ENCODE results near the gene NEDD8. TPM values are rescaled to one million over a fixed set of nuclear protein-coding genes. Genes with fewer than 3 reads are reported as not detected.

NEDD8 gene
- total and polyA plus RNA-seq, 2 donors (not counting 3 experiments of a cell fraction or from before 2014, with no cell fraction given): 243 to 316 TPM

DNA sequence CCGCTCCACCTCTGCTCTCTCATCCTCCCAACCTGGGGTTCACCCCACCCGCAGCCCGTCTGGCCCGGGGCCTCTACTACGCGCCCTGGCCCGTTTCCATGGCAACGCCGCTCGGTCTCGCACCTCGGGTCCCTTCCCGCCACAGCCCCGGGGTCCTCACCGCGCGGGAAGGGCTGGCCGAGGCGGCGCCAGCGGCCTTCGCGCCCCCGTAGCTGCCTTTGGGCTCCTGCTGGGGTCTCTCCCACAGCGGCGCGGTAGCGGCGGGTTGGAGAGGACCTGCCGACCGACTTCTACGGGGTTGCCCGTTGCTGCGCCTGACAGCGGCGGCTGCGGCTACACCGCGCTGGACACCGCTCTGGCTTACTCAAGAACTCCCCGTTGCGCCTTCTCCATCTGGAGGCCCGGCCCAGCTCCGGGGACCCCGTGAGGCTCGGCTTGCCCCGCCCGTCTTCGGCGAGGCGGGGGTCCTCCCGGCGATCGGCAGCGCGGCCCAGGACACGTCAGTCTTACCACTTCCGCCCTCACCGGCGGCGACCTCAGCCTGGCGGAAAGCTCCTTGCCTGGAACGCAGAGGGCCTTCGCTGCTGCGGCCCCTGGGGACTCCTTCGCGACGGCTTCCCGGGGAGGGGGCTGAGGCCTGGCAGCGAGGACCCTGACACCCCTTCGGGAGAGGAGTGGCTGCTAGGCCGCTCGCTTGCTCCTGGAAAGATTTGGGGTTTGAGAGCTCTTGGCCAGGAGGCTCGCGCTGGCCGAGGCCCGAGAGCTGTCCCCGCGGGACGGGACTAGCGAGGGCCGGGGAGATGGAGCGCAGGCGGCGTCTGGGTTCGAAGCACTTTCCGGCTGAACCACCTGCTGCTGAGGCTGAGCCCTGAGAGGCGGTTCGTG is 36.7 kb downstream of the NEDD8 start, which contains the start of gene TM9SF1:
Gene TM9SF1 (minus strand): TSS at position 256 of the 885 bp plus-strand sequence. CDS start 422 bp downstream, outside the sequence.
- Histone ChIP-seq H3K79me2 (ENCODE audit: control insufficient read depth, insufficient read depth, low read length) (peaks cover 35% of the 10 kb centered on the region), H3K27me3 (ENCODE audit: control insufficient read depth in 2 of 2, insufficient read depth in 2 of 2, low read length in 2 of 2) (no peaks in the 10 kb centered on the region), H3K36me3 (ENCODE audit: control insufficient read depth in 2 of 2, extremely low read depth in 1 of 2, insufficient read depth in 2 of 2, low read length in 2 of 2) (peaks cover 5 to 14% of the 10 kb centered on the region in 2 experiments), H2AFZ (ENCODE audit: low read depth, low read length) (peak within 1 kb of the TSS; percentile 67), H3K4me1 (ENCODE audit: control insufficient read depth, extremely low read depth, insufficient read depth, low read length) (peaks cover 16% of the 10 kb centered on the region), H3K4me3 (replicated peaks in 1 of 3; ENCODE audit: insufficient read depth in 1 of 3, low read depth in 1 of 3, low read length in 3 of 3) (peak within 1 kb of the TSS; percentile 36 to 82 (median 69)), H3K9ac (replicated peaks; ENCODE audit: extremely low read depth, insufficient read depth, low read length) (peak within 1 kb of the TSS; percentile 94), H3K9me3 (replicated peaks; ENCODE audit: control insufficient read depth, insufficient read depth, low read length) (no peaks in the 10 kb centered on the region), H4K20me1 (replicated peaks; ENCODE audit: control insufficient read depth, extremely low read depth, insufficient read depth, low read length) (no peaks in the 10 kb centered on the region), H3K27ac (ENCODE audit: insufficient read depth, low read depth, low read length) (peak within 1 kb of the TSS; percentile 93), H3K9me1 (replicated peaks; ENCODE audit: control insufficient read depth, extremely low read depth, insufficient read depth, low read length) (no peaks in the 10 kb centered on the region), H3K4me2 (ENCODE audit: insufficient read depth, low read length) (peak within 1 kb of the TSS; percentile 90)
- dilution Hi-C loops (cut with MboI; ENCODE audit: extremely low pct_ligation_motif_present, low sequenced_read_pairs) (no loop called here), intact Hi-C loops (cut with micrococcal nuclease) (loop anchor here (1.0 to 2.0 kb wide), 4 partner anchors 18 to 47 kb away; partner anchors contain the start of genes CHMP4A, GMPR2, NEDD8 and TINF2)
- peak; percentile 90 for FAIRE-seq
- peak; percentile 93 for DNase-seq (ENCODE audit: low read depth, low spot score)
- ChIA-PET CTCF (interaction anchor here (0.9 to 3.9 kb wide), 12 partner anchors 14 to 236 kb away, joined by 3 to 19 read pairs (median 6); partner anchors contain the start of genes CHMP4A, CIDEB, IRF9 and LTB4R), POLR2A (interaction anchor here (0.7 to 1.8 kb wide), 6 partner anchors 9 to 49 kb away, joined by 3 to 14 read pairs (median 5); partner anchors contain the start of genes CHMP4A, PSME2, RNF31 and TINF2)
- TF ChIP-seq, protein P1, sequence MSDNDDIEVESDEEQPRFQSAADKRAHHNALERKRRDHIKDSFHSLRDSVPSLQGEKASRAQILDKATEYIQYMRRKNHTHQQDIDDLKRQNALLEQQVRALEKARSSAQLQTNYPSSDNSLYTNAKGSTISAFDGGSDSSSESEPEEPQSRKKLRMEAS (IDR thresholded peaks at IDR 0.05; ENCODE audit: insufficient read depth, insufficient read length): peak; percentile 67
- TF ChIP-seq MYC (IDR thresholded peaks at IDR 0.05; ENCODE audit: low read depth, low read length) (peak; percentile 41), EZH2 (IDR thresholded peaks at IDR 0.05; ENCODE audit: borderline replicate concordance, low read depth, low read length, severe bottlenecking) (no peak), POLR2AphosphoS5 (IDR thresholded peaks at IDR 0.05; ENCODE audit: insufficient read depth, low read depth, low read length) (peak; percentile 58), FOS (IDR thresholded peaks at IDR 0.05; ENCODE audit: borderline replicate concordance, insufficient read depth, low read length) (peak; percentile 32), POLR2A (IDR thresholded peaks at IDR 0.05; ENCODE audit: low read depth, low read length) (no peak), JUN (IDR thresholded peaks at IDR 0.05; ENCODE audit: borderline replicate concordance, insufficient read depth, insufficient read length, low read depth) (no peak), GATA2 (IDR thresholded peaks at IDR 0.05; ENCODE audit: insufficient read depth, insufficient read length, low read depth, low read length) (no peak)
- TF ChIP-seq, protein P2, sequence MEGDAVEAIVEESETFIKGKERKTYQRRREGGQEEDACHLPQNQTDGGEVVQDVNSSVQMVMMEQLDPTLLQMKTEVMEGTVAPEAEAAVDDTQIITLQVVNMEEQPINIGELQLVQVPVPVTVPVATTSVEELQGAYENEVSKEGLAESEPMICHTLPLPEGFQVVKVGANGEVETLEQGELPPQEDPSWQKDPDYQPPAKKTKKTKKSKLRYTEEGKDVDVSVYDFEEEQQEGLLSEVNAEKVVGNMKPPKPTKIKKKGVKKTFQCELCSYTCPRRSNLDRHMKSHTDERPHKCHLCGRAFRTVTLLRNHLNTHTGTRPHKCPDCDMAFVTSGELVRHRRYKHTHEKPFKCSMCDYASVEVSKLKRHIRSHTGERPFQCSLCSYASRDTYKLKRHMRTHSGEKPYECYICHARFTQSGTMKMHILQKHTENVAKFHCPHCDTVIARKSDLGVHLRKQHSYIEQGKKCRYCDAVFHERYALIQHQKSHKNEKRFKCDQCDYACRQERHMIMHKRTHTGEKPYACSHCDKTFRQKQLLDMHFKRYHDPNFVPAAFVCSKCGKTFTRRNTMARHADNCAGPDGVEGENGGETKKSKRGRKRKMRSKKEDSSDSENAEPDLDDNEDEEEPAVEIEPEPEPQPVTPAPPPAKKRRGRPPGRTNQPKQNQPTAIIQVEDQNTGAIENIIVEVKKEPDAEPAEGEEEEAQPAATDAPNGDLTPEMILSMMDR (IDR thresholded peaks at IDR 0.05; ENCODE audit: extremely low read depth in 1 of 2, insufficient read depth in 1 of 2, low read depth in 1 of 2, low read length in 2 of 2): no peak
- no TSS peak for BruUV-seq (replicated peaks)

Data from endothelial cell of umbilical vein (primary cell).